SH-SY5Y (cell line): ENCODE measurements around the gene MAN1A1.

Experiments used
- GATA2 ChIP-seq: IDR thresholded peaks from 2 replicates; pipeline ENCODE4 v1.6.1; 2011; ENCODE audit warnings: mild to moderate bottlenecking, low read depth, low read length
- GATA3 ChIP-seq: IDR thresholded peaks from 2 replicates; pipeline ENCODE4 v1.6.1; 2011; ENCODE audit warnings: low read depth, mild to moderate bottlenecking, low read length, moderate library complexity

DNA sequence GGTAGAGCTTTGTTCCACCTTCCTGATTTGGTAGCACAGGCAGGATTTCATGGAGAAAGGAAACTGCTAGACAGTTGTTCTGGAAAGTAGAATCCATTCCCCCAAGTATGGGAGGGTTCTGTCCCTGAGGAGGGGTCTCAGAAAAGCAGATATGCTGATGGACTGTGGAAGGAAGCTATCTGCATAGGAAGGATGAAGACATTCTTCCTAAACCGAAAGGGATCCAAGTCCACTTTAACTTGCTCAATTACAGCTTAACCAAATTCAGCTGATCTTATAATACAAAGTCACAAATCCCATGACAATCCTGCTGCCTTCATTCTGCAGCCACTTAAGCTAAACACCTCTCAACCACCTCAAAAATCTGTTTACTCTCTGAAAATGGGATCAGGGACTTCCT lies 2.6 kb downstream of the MAN1A1 start:
- TF ChIP-seq GATA2 (no peak), GATA3 (no peak)
